MM.1S (cell line): ENCODE data around the gene ASIC2.

Source experiments
- DNase-seq: peaks from one replicate; pipeline ENCODE4 v3.0.0-alpha.2; 2015
- H2AFZ ChIP-seq: fragments of 300-600 bp; sonication (generic); 2 replicates; pipeline ENCODE4 v1.6.0; 2016; ENCODE audit warnings: antibody characterized with exemption, low read length
- H3F3A ChIP-seq: fragments of 300-600 bp; sonication (generic); 2 replicates; pipeline ENCODE4 v1.6.1; 2016; ENCODE audit warnings: mild to moderate bottlenecking, antibody characterized with exemption, low read length, moderate library complexity, mixed read lengths; ENCODE audit not compliant: insufficient read depth
- H3K27ac ChIP-seq: fragments of 300-600 bp; sonication (generic); 2 replicates; pipeline ENCODE4 v1.5.1; 2016; ENCODE audit warnings: mild to moderate bottlenecking, low read length
- H3K27me3 ChIP-seq: fragments of 300-600 bp; sonication (generic); replicated peaks from 2 replicates; pipeline ENCODE4 v1.6.0; 2016; ENCODE audit warnings: low read length; ENCODE audit not compliant: insufficient read depth
- H3K36me3 ChIP-seq: fragments of 300-600 bp; sonication (generic); replicated peaks from 2 replicates; pipeline ENCODE4 v1.6.1; 2016; ENCODE audit warnings: mild to moderate bottlenecking, low read length, mixed read lengths; ENCODE audit not compliant: insufficient read depth
- H3K4me1 ChIP-seq: fragments of 300-600 bp; sonication (generic); 2 replicates; pipeline ENCODE4 v1.6.1; 2016; ENCODE audit warnings: low read length, mixed read lengths
- H3K4me2 ChIP-seq: fragments of 300-600 bp; sonication (generic); 2 replicates; pipeline ENCODE4 v1.6.0; 2016; ENCODE audit warnings: low read depth, low read length
- H3K4me3 ChIP-seq: fragments of 300-600 bp; sonication (generic); 2 replicates; pipeline ENCODE4 v1.5.1; 2016; ENCODE audit warnings: low read length, mixed read lengths
- H3K79me2 ChIP-seq: fragments of 300-600 bp; sonication (generic); 2 replicates; pipeline ENCODE4 v1.6.1; 2016; ENCODE audit warnings: mixed run types, low read length, mixed read lengths
- H3K9ac ChIP-seq: fragments of 300-600 bp; sonication (generic); 2 replicates; pipeline ENCODE4 v1.6.1; 2016; ENCODE audit warnings: low read length, mixed read lengths
- H3K9me2 ChIP-seq: fragments of 300-600 bp; sonication (generic); replicated peaks from 2 replicates; pipeline ENCODE4 v1.6.1; 2016; ENCODE audit warnings: mild to moderate bottlenecking, low read length, mixed read lengths; ENCODE audit not compliant: insufficient read depth
- H3K9me3 ChIP-seq: fragments of 300-600 bp; sonication (generic); replicated peaks from 2 replicates; pipeline ENCODE4 v1.6.1; 2016; ENCODE audit warnings: mild to moderate bottlenecking, low read length, mixed read lengths; ENCODE audit not compliant: insufficient read depth
- H4K20me1 ChIP-seq: fragments of 300-600 bp; sonication (generic); 2 replicates; pipeline ENCODE4 v1.6.1; 2016; ENCODE audit warnings: mild to moderate bottlenecking, low read length, moderate library complexity, mixed read lengths; ENCODE audit not compliant: insufficient read depth
- EZH2 ChIP-seq: fragments of 300-600 bp; sonication (generic); optimal IDR thresholded peaks from 2 replicates; pipeline ENCODE3; 2017; ENCODE audit warnings: low read depth, mild to moderate bottlenecking, antibody characterized with exemption, low read length, mixed read lengths
- EZH2phosphoT487 ChIP-seq: fragments of 300-600 bp; sonication (generic); IDR thresholded peaks from 2 replicates; pipeline ENCODE4 v1.6.1; 2018; ENCODE audit warnings: antibody characterized with exemption, low read length
- TF ChIP-seq, protein P1 (sequence below): fragments of 300-600 bp; sonication (generic); IDR thresholded peaks from 2 replicates; pipeline ENCODE4 v1.5.1; 2016; ENCODE audit warnings: antibody characterized with exemption, low read length, mixed read lengths

Gene ASIC2

DNA sequence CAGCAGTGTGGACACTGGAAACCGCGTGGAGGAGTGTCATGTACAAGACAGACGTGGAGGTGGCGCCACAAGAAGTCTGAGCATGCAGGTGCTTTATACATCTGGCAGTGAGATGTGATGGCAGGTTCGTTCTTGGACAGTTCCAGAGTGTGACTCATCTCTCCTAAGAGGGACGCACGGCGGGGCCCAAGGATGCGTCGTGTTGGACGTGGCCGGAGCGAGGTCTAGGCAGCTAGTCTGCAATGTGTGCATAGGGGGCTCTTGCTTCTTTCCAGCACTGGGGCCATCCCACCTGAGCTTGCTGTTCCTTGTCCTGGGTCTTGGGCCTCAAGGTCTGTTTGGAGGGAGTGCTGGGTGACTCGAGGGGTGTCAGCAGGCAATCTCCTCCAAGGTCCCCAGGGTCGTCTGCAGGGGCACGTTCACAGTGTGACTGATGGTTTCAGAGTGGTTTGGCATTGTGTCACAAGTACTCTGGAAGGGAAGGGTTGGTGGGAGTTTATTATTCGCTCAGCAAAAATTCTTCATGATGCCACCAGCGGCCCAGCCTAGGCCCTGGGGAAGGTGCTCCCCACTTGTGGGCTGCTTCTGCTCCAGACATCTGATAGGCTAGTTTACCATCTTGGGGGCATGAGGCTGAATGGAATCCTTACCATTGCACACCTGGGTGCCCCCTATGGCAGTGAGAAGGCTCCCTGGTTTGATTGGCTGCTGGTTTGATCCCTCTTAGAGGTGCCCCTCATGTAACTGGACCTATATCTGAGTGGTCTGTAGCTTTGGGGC lies 279.3 kb downstream of the ASIC2 start:
- H3K36me3 ChIP-seq, result no peaks in the 10 kb centered on the region
- no peaks in the 10 kb centered on the region for H3K27me3 ChIP-seq
- no peak for TF ChIP-seq EZH2phosphoT487
- TF ChIP-seq, protein P1, sequence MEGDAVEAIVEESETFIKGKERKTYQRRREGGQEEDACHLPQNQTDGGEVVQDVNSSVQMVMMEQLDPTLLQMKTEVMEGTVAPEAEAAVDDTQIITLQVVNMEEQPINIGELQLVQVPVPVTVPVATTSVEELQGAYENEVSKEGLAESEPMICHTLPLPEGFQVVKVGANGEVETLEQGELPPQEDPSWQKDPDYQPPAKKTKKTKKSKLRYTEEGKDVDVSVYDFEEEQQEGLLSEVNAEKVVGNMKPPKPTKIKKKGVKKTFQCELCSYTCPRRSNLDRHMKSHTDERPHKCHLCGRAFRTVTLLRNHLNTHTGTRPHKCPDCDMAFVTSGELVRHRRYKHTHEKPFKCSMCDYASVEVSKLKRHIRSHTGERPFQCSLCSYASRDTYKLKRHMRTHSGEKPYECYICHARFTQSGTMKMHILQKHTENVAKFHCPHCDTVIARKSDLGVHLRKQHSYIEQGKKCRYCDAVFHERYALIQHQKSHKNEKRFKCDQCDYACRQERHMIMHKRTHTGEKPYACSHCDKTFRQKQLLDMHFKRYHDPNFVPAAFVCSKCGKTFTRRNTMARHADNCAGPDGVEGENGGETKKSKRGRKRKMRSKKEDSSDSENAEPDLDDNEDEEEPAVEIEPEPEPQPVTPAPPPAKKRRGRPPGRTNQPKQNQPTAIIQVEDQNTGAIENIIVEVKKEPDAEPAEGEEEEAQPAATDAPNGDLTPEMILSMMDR, result no peak
- no peak for TF ChIP-seq EZH2
- no peaks in the 10 kb centered on the region for H4K20me1 ChIP-seq
- no peaks in the 10 kb centered on the region for H3K79me2 ChIP-seq
- no peaks in the 10 kb centered on the region for H3K4me1 ChIP-seq
- no peak overlapping the region for H3K27ac ChIP-seq
- no peak overlapping the region for H2AFZ ChIP-seq
- no peaks in the 10 kb centered on the region for H3K9me3 ChIP-seq
- H3K9me2 ChIP-seq, result no peaks in the 10 kb centered on the region
- no peak overlapping the region for H3K4me3 ChIP-seq
- DNase-seq, result no peak
- H3K4me2 ChIP-seq, result no peak overlapping the region
- no peaks in the 10 kb centered on the region for H3F3A ChIP-seq
- H3K9ac ChIP-seq, result no peak overlapping the region

DNA sequence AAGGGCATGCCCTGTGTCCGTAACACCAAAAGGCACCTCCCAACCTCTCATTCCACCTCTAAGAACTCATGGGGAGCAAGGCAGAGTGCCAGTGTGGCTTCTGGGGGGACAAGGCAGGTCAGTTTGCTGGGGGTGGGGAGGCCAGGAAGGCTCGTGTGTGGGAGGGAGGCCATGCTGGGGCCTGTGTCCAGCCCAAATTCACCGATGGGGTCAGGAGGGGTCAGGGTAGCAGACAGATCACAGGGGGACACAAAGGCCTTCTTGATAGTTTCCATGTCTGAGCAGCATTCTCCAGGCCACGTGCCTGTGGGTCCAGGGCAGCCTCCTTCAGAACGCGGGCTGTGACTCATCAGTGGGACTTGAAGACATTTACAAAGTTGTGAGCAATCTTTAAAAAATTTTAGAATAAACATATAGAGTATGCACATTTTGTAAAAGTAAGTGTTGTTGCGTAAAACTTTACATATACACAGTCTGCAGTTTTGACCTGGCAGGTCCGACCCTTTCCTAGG lies 280.5 kb downstream of the ASIC2 start:
- no peaks in the 10 kb centered on the region for H3F3A ChIP-seq
- no peaks in the 10 kb centered on the region for H3K4me1 ChIP-seq
- no peaks in the 10 kb centered on the region for H3K79me2 ChIP-seq
- H4K20me1 ChIP-seq, result no peaks in the 10 kb centered on the region
- DNase-seq, result no peak
- H3K4me3 ChIP-seq, result no peak overlapping the region
- no peaks in the 10 kb centered on the region for H3K27me3 ChIP-seq
- H3K4me2 ChIP-seq, result no peak overlapping the region
- H2AFZ ChIP-seq, result no peak overlapping the region
- no peaks in the 10 kb centered on the region for H3K36me3 ChIP-seq
- H3K27ac ChIP-seq, result no peak overlapping the region
- no peaks in the 10 kb centered on the region for H3K9me3 ChIP-seq
- TF ChIP-seq EZH2 (no peak), EZH2phosphoT487 (no peak)
- TF ChIP-seq, protein P1, result no peak
- no peaks in the 10 kb centered on the region for H3K9me2 ChIP-seq
- H3K9ac ChIP-seq, result no peak overlapping the region

DNA sequence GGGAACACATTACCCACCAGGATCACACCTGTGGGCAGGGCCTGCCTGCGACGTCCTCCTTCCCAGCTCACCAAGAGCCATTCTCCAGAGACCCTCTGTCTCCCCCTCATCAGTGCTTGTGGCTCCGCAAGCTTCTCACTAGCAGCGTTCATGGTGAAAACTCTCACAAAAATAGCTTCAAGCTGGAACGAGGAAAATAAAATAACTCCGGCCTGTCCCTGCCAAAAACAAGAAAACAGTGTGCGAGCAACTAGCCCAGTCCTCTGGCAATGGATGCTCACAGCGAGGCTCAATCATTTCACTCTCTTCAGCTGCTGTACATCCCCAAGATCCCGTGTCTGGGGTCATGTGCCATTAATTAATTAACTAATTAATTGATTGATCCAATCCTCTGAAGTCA lies 283.5 kb downstream of the ASIC2 start:
- DNase-seq, result no peak
- no peak overlapping the region for H3K27ac ChIP-seq
- TF ChIP-seq, protein P1, result no peak
- TF ChIP-seq EZH2phosphoT487 (no peak), EZH2 (no peak)
- H3K4me2 ChIP-seq, result no peak overlapping the region
- H2AFZ ChIP-seq, result no peak overlapping the region
- no peaks in the 10 kb centered on the region for H3K79me2 ChIP-seq
- no peaks in the 10 kb centered on the region for H3K36me3 ChIP-seq
- H3K4me3 ChIP-seq, result no peak overlapping the region
- H3K9me3 ChIP-seq, result no peaks in the 10 kb centered on the region
- no peaks in the 10 kb centered on the region for H3K9me2 ChIP-seq
- no peaks in the 10 kb centered on the region for H3K27me3 ChIP-seq
- no peak overlapping the region for H3K9ac ChIP-seq
- no peaks in the 10 kb centered on the region for H3F3A ChIP-seq
- no peaks in the 10 kb centered on the region for H4K20me1 ChIP-seq
- H3K4me1 ChIP-seq, result no peaks in the 10 kb centered on the region
